K562 (cell line): ENCODE measurements around the gene NYNRIN. TPM values are rescaled to one million over a fixed set of nuclear protein-coding genes. Genes with fewer than 3 reads are reported as not detected.

Experiments used
- ATAC-seq: fragments of 200-7000 bp; cut with Tn5 transposase; 3 replicates; pipeline ENCODE4 v1.9.1; 2020; ENCODE audit warnings: moderate library complexity
- BruUV-seq: library from RNA; stranded (reverse); fragments of 400-500 nt; replicated peaks from 2 replicates; lab custom pipeline; 2021; lab: Mats Ljungman, UMichigan
- CTCF ChIA-PET: fragments of 300-600 bp; formaldehyde crosslinking; extraction: SDS; loops from one replicate; lab custom pipeline; 2021; ENCODE audit warnings: low intra/inter-chr PET ratio; lab: Yijun Ruan, JAX
- POLR2A ChIA-PET: fragments of 300-600, 350-650 bp; sonication (Branson Sonifier 250); formaldehyde crosslinking; extraction: SDS; loops from one replicate; lab custom pipeline; 2021; ENCODE audit warnings: antibody characterized with exemption, inconsistent platforms; lab: Yijun Ruan, JAX
- DNase-seq, 4 experiments: peaks; one replicate each; pipeline versions ENCODE4 v3.0.0 to v3.0.0-alpha.2; 2011 to 2018; ENCODE audit warnings: low spot score in 3 of 4, mixed read lengths in 3 of 4; ENCODE audit errors: extremely low read depth in 1 of 4
- FAIRE-seq: peaks from 2 replicates; lab custom pipeline; 2011; peaks lifted over from hg19 to GRCh38; lab: Jason Lieb, UNC
- H2AFZ ChIP-seq: 2 replicates; pipeline ENCODE4 v1.6.0; 2011; ENCODE audit warnings: low read depth, low read length, control low read depth, inconsistent platforms
- H3K27ac ChIP-seq: fragments of 200-600 bp; 3 replicates; pipeline ENCODE4 v1.8.0; 2011; ENCODE audit warnings: low read depth, mild to moderate bottlenecking, control low read depth, inconsistent platforms, low read length, moderate library complexity, mixed read lengths; ENCODE audit errors: extremely low read depth
- H3K27me3 ChIP-seq, 2 experiments: fragments of 300-600 bp in 1 of 2; 2 replicates in 1 of 2; 3 replicates in 1 of 2; pipeline versions ENCODE4 v1.6.0 to v1.8.0; 2011; ENCODE audit warnings: inconsistent platforms in 2 of 2, low read length in 2 of 2, mild to moderate bottlenecking in 1 of 2, mixed read lengths in 1 of 2, moderate library complexity in 1 of 2; ENCODE audit not compliant: control insufficient read depth in 2 of 2, insufficient read depth in 2 of 2
- H3K36me3 ChIP-seq: fragments of 300-600 bp; 3 replicates; pipeline ENCODE4 v1.8.0; 2011; ENCODE audit warnings: mild to moderate bottlenecking, low read length, inconsistent platforms; ENCODE audit not compliant: control insufficient read depth, insufficient read depth
- H3K4me1 ChIP-seq, 2 experiments: fragments of 200-600 bp in 1 of 2; replicated peaks in 1 of 2; 2 replicates in 1 of 2; 3 replicates in 1 of 2; pipeline versions ENCODE4 v1.5.1 to v1.8.0; 2011; ENCODE audit warnings: inconsistent platforms in 2 of 2, low read length in 2 of 2, mild to moderate bottlenecking in 1 of 2, mixed read lengths in 1 of 2, moderate library complexity in 1 of 2; ENCODE audit not compliant: control insufficient read depth in 2 of 2, insufficient read depth in 2 of 2
- H3K4me2 ChIP-seq: 2 replicates; pipeline ENCODE4 v1.6.1; 2011; ENCODE audit warnings: low read length, control low read depth, inconsistent platforms, mixed read lengths; ENCODE audit not compliant: insufficient read depth
- H3K4me3 ChIP-seq: fragments of 200-600 bp; sonication (generic), shearing (Covaris generic); 2 replicates; pipeline ENCODE4 v1.5.1; 2016; ENCODE audit warnings: control low read depth, inconsistent platforms
- H3K79me2 ChIP-seq: fragments of 200-600 bp; 3 replicates; pipeline ENCODE4 v1.8.0; 2011; ENCODE audit warnings: low read length, inconsistent platforms; ENCODE audit not compliant: control insufficient read depth, insufficient read depth
- H3K9ac ChIP-seq, 2 experiments: 2 replicates each; pipeline versions ENCODE4 v1.6.0 to v1.6.1; 2011; ENCODE audit warnings: low read depth in 2 of 2, low read length in 2 of 2, control low read depth in 1 of 2, inconsistent platforms in 1 of 2, mild to moderate bottlenecking in 1 of 2, mixed read lengths in 1 of 2; ENCODE audit not compliant: insufficient read depth in 1 of 2
- H3K9me1 ChIP-seq: one replicate; pipeline ENCODE4 v1.6.0; 2011; ENCODE audit warnings: inconsistent platforms, mild to moderate bottlenecking, low read length, moderate library complexity; ENCODE audit not compliant: control insufficient read depth, insufficient read depth
- H3K9me3 ChIP-seq: replicated peaks from 2 replicates; pipeline ENCODE4 v1.5.1; 2011; ENCODE audit warnings: low read depth, low read length, inconsistent platforms; ENCODE audit not compliant: control insufficient read depth, insufficient read depth
- H4K20me1 ChIP-seq: replicated peaks from 2 replicates; pipeline ENCODE4 v1.6.1; 2011; ENCODE audit warnings: low read length, inconsistent platforms, mixed read lengths; ENCODE audit not compliant: control insufficient read depth, insufficient read depth
- EP400 ChIP-seq: fragments of 450-650 bp; IDR thresholded peaks from 2 replicates; pipeline ENCODE4 v1.6.1; 2017; ENCODE audit warnings: antibody characterized with exemption, mild to moderate bottlenecking, moderate library complexity
- EZH2 ChIP-seq: IDR thresholded peaks from 2 replicates; pipeline ENCODE4 v1.6.1; 2012; ENCODE audit warnings: low read depth, mild to moderate bottlenecking, inconsistent platforms, low read length, borderline replicate concordance
- HDAC2 ChIP-seq: fragments of 450-650 bp; IDR thresholded peaks from 2 replicates; pipeline ENCODE4 v1.6.1; 2016; ENCODE audit warnings: mild to moderate bottlenecking
- HNRNPLL ChIP-seq: fragments of 200-400 bp; formaldehyde crosslinking; IDR thresholded peaks from 2 replicates; pipeline ENCODE4 v1.6.1; 2017; ENCODE audit warnings: low read length, low read depth, mild to moderate bottlenecking; ENCODE audit not compliant: poor library complexity, severe bottlenecking
- MTA3 ChIP-seq: fragments of 450-650 bp; formaldehyde crosslinking; IDR thresholded peaks from 2 replicates; pipeline ENCODE4 v1.6.1; 2017; ENCODE audit warnings: mild to moderate bottlenecking, borderline replicate concordance
- SP1 ChIP-seq: sonication (generic); formaldehyde crosslinking; IDR thresholded peaks from 2 replicates; pipeline ENCODE4 v1.8.1; 2022; ENCODE audit warnings: mild to moderate bottlenecking, missing genetic modification reagents
- TCF3 ChIP-seq: sonication (generic); formaldehyde crosslinking; IDR thresholded peaks from 2 replicates; pipeline ENCODE4 v1.4.0; 2020; ENCODE audit warnings: mild to moderate bottlenecking, missing genetic modification reagents
- WGBS: fragments of 100-300 bp; shearing (Covaris generic); methylation state at CpG from one replicate; pipeline ENCODE4 v1.1.6; 2016; ENCODE audit warnings: low coverage, mixed read lengths; ENCODE audit not compliant: insufficient coverage; ENCODE audit errors: missing lambda C conversion rate; 5-methylcytosine and 5-hydroxymethylcytosine counted together
- in situ Hi-C: fragments of 300-500 bp; cut with MboI; formaldehyde crosslinking; loops from 4 replicates; pipeline ENCODE4 v1.15.0; 2018; ENCODE audit warnings: inconsistent platforms, mixed read lengths
- intact Hi-C: fragments of 100-400 bp; cut with micrococcal nuclease; formaldehyde crosslinking; loops from 2 replicates; pipeline ENCODE4 v1.14.2; 2022
- polyA plus RNA-seq, 8 experiments: library from polyadenylated mRNA; depleted of rRNA in 4 of 8; stranded (reverse) in 5 of 8; unstranded in 3 of 8; fragments of >200 nt; fragmentation: Nextera tagmentation in 2 of 8; fragmentation: Illumina TruSeq in 1 of 8; extraction: Ambion mirVana in 2 of 8; extraction: Trizol in 1 of 8; gene quantifications; 2 replicates each; pipeline versions ENCODE4 v1.2.1 to v1.2.3, GENCODE V29; 2011 to 2014; ENCODE audit warnings: inconsistent platforms in 1 of 8, missing spikeins in 1 of 8
- total RNA-seq, 7 experiments: library from RNA; depleted of rRNA in 6 of 7; stranded (reverse); fragments of >200 nt in 6 of 7; fragmentation: Illumina TruSeq in 2 of 7; extraction: Trizol in 2 of 7; gene quantifications; 2 replicates each; pipeline versions ENCODE4 v1.2.1 to v1.2.3, GENCODE V29; 2011 to 2021; ENCODE audit warnings: low replicate concordance in 1 of 7
- TF ChIP-seq, protein P1 (sequence below): sonication (generic); formaldehyde crosslinking; IDR thresholded peaks from 2 replicates; pipeline ENCODE4 v1.8.0; 2022; ENCODE audit warnings: missing genetic modification reagents, mild to moderate bottlenecking, moderate library complexity, borderline replicate concordance
- TF ChIP-seq, protein P2 (sequence below), 3 experiments: fragments of 200-800 bp in 1 of 3; sonication (Bioruptor generic) in 1 of 3; sonication (generic) in 1 of 3; formaldehyde crosslinking in 1 of 3; IDR thresholded peaks; 2 replicates each; pipeline versions ENCODE4 v1.6.1 to v1.8.0; 2016 to 2022; ENCODE audit warnings: mild to moderate bottlenecking in 2 of 3, missing compliant biosample characterization in 2 of 3, missing genetic modification characterization in 2 of 3, missing genetic modification reagents in 1 of 3
- TF ChIP-seq, protein P3 (sequence below): fragments of 250-450 bp; sonication (Bioruptor Pico); IDR thresholded peaks from 2 replicates; pipeline ENCODE4 v1.4.0; 2020; ENCODE audit warnings: borderline replicate concordance
- TF ChIP-seq, protein P4 (sequence below): sonication (generic); IDR thresholded peaks from 2 replicates; pipeline ENCODE4 v1.6.1; 2016

Gene NYNRIN
- total and polyA plus RNA-seq, 9 of the 15 experiments (the other 6 are each of a cell fraction or from before 2014, with no cell fraction given) = 0.04 to 1.2 (median 0.28) TPM

DNA sequence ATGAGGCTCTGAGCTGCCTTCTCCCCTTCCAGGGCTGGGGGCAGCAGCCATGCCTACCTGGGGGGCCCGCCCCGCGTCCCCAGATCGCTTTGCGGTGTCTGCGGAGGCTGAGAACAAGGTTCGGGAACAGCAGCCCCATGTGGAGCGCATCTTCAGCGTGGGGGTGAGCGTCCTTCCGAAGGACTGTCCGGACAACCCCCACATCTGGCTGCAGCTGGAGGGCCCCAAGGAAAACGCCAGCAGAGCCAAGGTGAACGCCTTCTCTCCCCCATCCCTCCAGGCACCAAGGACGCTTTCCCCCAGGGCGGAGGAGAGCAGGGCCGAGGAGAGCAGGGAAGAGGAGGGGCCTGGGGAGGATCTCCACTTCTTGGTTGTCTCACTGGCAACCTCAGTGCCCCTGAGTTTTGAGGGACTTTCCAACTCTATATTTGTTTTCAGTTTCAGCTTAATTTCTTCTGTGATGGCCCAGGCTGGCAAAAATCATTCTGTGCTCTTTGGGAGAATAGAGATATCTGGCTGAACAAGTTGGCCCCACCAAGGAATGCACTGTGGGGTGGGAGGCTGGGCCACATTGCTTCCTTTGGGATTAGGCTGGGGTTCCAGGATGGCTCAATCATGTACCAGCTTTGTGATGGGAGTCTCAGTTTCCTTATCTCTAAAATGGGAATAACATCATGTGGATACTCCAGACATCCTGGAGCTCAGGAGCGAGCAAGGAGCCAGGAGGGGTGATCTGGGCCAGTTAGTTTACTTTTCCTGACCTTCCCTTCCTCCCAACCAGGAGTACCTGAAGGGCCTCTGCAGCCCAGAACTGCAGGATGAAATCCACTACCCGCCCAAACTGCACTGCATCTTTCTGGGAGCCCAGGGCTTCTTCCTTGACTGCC, 32.1 kb downstream of the NYNRIN start:
- Histone ChIP-seq H3K27ac (peak overlapping the region; percentile 85), H3K79me2 (peaks cover 12% of the 10 kb centered on the region), H4K20me1 (peaks cover 5% of the 10 kb centered on the region; the same call in 1 of the 2 replicates), H3K4me3 (peak overlapping the region; percentile 68), H3K9ac (peak overlapping the region; percentile 84 to 91), H3K36me3 (peaks cover 18% of the 10 kb centered on the region; the same call in 2 of the 3 replicates), H3K4me1 (peaks cover 29 to 53% of the 10 kb centered on the region in 2 experiments), H3K27me3 (no peaks in the 10 kb centered on the region), H2AFZ (0 out of 2 replicates have a peak overlapping the region, but pooled peaks have one; percentile 76), H3K4me2 (peak overlapping the region; percentile 92), H3K9me3 (no peaks in the 10 kb centered on the region), H3K9me1 (peaks cover 3% of the 10 kb centered on the region)
- DNase-seq = peak in 3 of 4 experiments; percentile 23 to 52 (median 29)
- ChIA-PET CTCF (interaction anchor here (1.3 to 1.9 kb wide), 2 partner anchors 96 to 103 kb away, joined by 5 to 19 read pairs; partner anchors contain the start of gene ADCY4), POLR2A (interaction anchor here (0.6 to 3.9 kb wide), 17 partner anchors 10 to 284 kb away, joined by 3 to 43 read pairs (median 5); partner anchors contain the start of genes ADCY4, SDR39U1 and TINF2)
- TSS peak; percentile 62 for BruUV-seq
- ATAC-seq = peak; percentile 60
- in situ Hi-C loops (loop anchor here (5.0 to 10.0 kb wide), 3 partner anchors 99 to 376 kb away; partner anchors contain the start of genes CARMIL3 and TINF2), intact Hi-C loops (loop anchor here (1.0 to 2.0 kb wide), 3 partner anchors 98 to 188 kb away; partner anchors contain the start of gene TINF2)
- FAIRE-seq = no peak
- WGBS = 6% methylated on average over 15 of the region's 19 CpGs
- 0 out of 2 replicates have a peak, but pooled peaks have one; percentile 1 for TF ChIP-seq HDAC2
- TF ChIP-seq, protein P1, sequence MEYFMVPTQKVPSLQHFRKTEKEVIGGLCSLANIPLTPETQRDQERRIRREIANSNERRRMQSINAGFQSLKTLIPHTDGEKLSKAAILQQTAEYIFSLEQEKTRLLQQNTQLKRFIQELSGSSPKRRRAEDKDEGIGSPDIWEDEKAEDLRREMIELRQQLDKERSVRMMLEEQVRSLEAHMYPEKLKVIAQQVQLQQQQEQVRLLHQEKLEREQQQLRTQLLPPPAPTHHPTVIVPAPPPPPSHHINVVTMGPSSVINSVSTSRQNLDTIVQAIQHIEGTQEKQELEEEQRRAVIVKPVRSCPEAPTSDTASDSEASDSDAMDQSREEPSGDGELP = peak; percentile 19; the same call in 1 of the 2 replicates
- TF ChIP-seq HNRNPLL = peak; percentile 50
- TF ChIP-seq SP1 (CRISPR knock-in tag) = no peak
- TF ChIP-seq, protein P2, sequence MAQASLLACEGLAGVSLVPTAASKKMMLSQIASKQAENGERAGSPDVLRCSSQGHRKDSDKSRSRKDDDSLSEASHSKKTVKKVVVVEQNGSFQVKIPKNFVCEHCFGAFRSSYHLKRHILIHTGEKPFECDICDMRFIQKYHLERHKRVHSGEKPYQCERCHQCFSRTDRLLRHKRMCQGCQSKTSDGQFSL (CRISPR knock-in tag; IDR thresholded peaks at IDR 0.05) = peak; percentile 5; the same call in 1 of the 2 replicates
- TF ChIP-seq, protein P2 (tag; IDR thresholded peaks at IDR 0.05) = peak in 1 of 2 experiments; percentile 21; a peak in 1 of 4 replicates
- no peak for TF ChIP-seq EZH2
- TF ChIP-seq, protein P3, sequence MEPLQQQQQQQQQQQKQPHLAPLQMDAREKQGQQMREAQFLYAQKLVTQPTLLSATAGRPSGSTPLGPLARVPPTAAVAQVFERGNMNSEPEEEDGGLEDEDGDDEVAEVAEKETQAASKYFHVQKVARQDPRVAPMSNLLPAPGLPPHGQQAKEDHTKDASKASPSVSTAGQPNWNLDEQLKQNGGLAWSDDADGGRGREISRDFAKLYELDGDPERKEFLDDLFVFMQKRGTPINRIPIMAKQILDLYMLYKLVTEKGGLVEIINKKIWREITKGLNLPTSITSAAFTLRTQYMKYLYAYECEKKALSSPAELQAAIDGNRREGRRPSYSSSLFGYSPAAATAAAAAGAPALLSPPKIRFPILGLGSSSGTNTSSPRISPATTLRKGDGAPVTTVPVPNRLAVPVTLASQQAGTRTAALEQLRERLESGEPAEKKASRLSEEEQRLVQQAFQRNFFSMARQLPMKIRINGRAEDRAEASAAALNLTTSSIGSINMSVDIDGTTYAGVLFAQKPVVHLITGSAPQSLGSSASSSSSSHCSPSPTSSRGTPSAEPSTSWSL (CRISPR knock-in tag) = no peak
- TF ChIP-seq, protein P4, sequence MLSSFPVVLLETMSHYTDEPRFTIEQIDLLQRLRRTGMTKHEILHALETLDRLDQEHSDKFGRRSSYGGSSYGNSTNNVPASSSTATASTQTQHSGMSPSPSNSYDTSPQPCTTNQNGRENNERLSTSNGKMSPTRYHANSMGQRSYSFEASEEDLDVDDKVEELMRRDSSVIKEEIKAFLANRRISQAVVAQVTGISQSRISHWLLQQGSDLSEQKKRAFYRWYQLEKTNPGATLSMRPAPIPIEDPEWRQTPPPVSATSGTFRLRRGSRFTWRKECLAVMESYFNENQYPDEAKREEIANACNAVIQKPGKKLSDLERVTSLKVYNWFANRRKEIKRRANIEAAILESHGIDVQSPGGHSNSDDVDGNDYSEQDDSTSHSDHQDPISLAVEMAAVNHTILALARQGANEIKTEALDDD = peak; percentile 8; the same call in 1 of the 2 replicates
- TF ChIP-seq TCF3 (CRISPR knock-in tag) = peak; percentile 2; the same call in 1 of the 2 replicates
- TF ChIP-seq EP400 = 0 out of 2 replicates have a peak, but pooled peaks have one; percentile 2
- no peak for TF ChIP-seq MTA3
